Measurements from ENCODE around the gene GRIK4. TPM values are rescaled to one million over a fixed set of nuclear protein-coding genes. Genes with fewer than 3 reads are reported as not detected.

GRIK4 gene
- total and polyA plus RNA-seq, 9 of the 15 experiments (the other 6 are each of a cell fraction or from before 2014, with no cell fraction given) = not detected

DNA sequence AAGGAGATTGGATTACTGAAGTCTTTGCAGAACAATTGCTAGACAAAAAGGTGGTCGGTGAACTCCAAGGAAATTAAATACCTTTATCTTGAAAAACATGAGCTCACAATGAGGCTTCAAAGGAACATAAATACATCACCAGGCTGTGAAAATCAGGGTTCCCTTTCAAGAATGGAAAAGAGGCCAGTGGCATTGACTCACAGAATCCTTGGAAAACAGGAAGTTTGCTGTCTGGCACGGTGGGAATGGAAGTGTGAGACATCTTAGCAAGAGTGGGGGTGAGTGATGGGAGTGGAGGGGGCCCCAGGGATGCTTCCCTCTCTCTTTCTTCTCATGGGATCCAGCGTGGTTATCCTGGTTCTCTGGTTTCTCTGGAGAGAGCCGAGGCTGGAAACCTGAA is 463.4 kb downstream of the GRIK4 start:
- no peak for TF ChIP-seq CHD4 (IDR thresholded peaks at IDR 0.05; ENCODE audit: insufficient read depth, insufficient replicate concordance, low read depth, low read length, poor library complexity, severe bottlenecking)
- TF ChIP-seq, protein P1, sequence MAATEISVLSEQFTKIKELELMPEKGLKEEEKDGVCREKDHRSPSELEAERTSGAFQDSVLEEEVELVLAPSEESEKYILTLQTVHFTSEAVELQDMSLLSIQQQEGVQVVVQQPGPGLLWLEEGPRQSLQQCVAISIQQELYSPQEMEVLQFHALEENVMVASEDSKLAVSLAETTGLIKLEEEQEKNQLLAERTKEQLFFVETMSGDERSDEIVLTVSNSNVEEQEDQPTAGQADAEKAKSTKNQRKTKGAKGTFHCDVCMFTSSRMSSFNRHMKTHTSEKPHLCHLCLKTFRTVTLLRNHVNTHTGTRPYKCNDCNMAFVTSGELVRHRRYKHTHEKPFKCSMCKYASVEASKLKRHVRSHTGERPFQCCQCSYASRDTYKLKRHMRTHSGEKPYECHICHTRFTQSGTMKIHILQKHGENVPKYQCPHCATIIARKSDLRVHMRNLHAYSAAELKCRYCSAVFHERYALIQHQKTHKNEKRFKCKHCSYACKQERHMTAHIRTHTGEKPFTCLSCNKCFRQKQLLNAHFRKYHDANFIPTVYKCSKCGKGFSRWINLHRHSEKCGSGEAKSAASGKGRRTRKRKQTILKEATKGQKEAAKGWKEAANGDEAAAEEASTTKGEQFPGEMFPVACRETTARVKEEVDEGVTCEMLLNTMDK (IDR thresholded peaks at IDR 0.05; ENCODE audit: borderline replicate concordance, insufficient read depth, low read depth, low read length, poor library complexity, severe bottlenecking) = no peak
- no peak for TF ChIP-seq TCF7 (IDR thresholded peaks at IDR 0.05; ENCODE audit: borderline replicate concordance)
- TF ChIP-seq ZNF354B (CRISPR knock-in tag; IDR thresholded peaks at IDR 0.05) = no peak
- TF ChIP-seq MTA1 (IDR thresholded peaks at IDR 0.05; ENCODE audit: borderline replicate concordance) = no peak
- no peak for TF ChIP-seq ZNF431 (CRISPR knock-in tag; IDR thresholded peaks at IDR 0.05)
- TF ChIP-seq ZKSCAN1 (IDR thresholded peaks at IDR 0.05; ENCODE audit: low read depth, low read length) = no peak
- intact Hi-C loops (cut with micrococcal nuclease) (no loop called here), in situ Hi-C loops (cut with MboI) (no loop called here)
- FAIRE-seq = no peak
- Histone ChIP-seq H3K79me2 (ENCODE audit: control insufficient read depth, insufficient read depth, low read length) (no peaks in the 10 kb centered on the region), H3K27me3 (ENCODE audit: control insufficient read depth in 2 of 2, insufficient read depth in 2 of 2, low read length in 2 of 2) (peaks cover 0 to 18% of the 10 kb centered on the region in 2 experiments; a peak in 3 of 5 replicates), H3K9ac (ENCODE audit: insufficient read depth in 1 of 2, low read depth in 2 of 2, low read length in 2 of 2) (no peak overlapping the region), H3K4me2 (ENCODE audit: insufficient read depth, low read length) (no peak overlapping the region), H3K4me1 (replicated peaks in 1 of 2; ENCODE audit: control insufficient read depth in 2 of 2, insufficient read depth in 2 of 2, low read length in 2 of 2) (no peaks in the 10 kb centered on the region), H3K4me3 (no peak overlapping the region), H3K9me1 (ENCODE audit: control insufficient read depth, insufficient read depth, low read length) (no peaks in the 10 kb centered on the region), H3K27ac (ENCODE audit: extremely low read depth, low read depth, low read length) (no peak overlapping the region), H4K20me1 (replicated peaks; ENCODE audit: control insufficient read depth, insufficient read depth, low read length) (no peaks in the 10 kb centered on the region; the same call in 1 of the 2 replicates), H3K36me3 (ENCODE audit: control insufficient read depth, insufficient read depth, low read length) (no peaks in the 10 kb centered on the region), H3K9me3 (replicated peaks; ENCODE audit: control insufficient read depth, insufficient read depth, low read depth, low read length) (no peaks in the 10 kb centered on the region), H2AFZ (ENCODE audit: low read depth, low read length) (no peak overlapping the region)
- no peak for ATAC-seq
- ChIA-PET CTCF (ENCODE audit: low intra/inter-chr PET ratio) (no interaction called here), POLR2A (no interaction called here)
- DNase-seq (ENCODE audit: extremely low read depth in 1 of 4, low spot score in 3 of 4) = no peak
- WGBS (ENCODE audit: insufficient coverage, low coverage, missing lambda C conversion rate) = 0% methylated on average over 4 of the region's 4 CpGs
- BruUV-seq (replicated peaks) = no TSS peak

Measured in K562 (cell line).